Endodermal cell (in vitro differentiated cells): Measurements from ENCODE around the gene GNAS-AS1. TPM values are rescaled to one million over a fixed set of nuclear protein-coding genes. Genes with fewer than 3 reads are reported as not detected.

Experiments
- DNase-seq: peaks from one replicate; pipeline ENCODE4 v3.0.0-alpha.2; 2017
- H3K27ac ChIP-seq: 2 replicates; pipeline ENCODE4 v1.5.1; 2013; ENCODE audit warnings: mild to moderate bottlenecking, low read depth, low read length, moderate library complexity
- H3K27me3 ChIP-seq: 2 replicates; pipeline ENCODE4 v1.6.1; 2013; ENCODE audit warnings: mild to moderate bottlenecking, low read length, moderate library complexity; ENCODE audit not compliant: insufficient read depth, control insufficient read depth, poor library complexity, severe bottlenecking
- H3K36me3 ChIP-seq: 2 replicates; pipeline ENCODE4 v1.7.0; 2013; ENCODE audit warnings: mild to moderate bottlenecking, low read length, moderate library complexity; ENCODE audit not compliant: control insufficient read depth, insufficient read depth
- H3K4me1 ChIP-seq: one replicate; pipeline ENCODE4 v1.7.0; 2013; ENCODE audit warnings: low read length; ENCODE audit not compliant: control insufficient read depth, insufficient read depth
- H3K4me3 ChIP-seq: 2 replicates; pipeline ENCODE4 v1.5.1; 2013; ENCODE audit warnings: mild to moderate bottlenecking, low read length, moderate library complexity
- H3K9ac ChIP-seq: 2 replicates; pipeline ENCODE4 v1.6.1; 2013; ENCODE audit warnings: mild to moderate bottlenecking, low read length, moderate library complexity; ENCODE audit not compliant: poor library complexity, severe bottlenecking; ENCODE audit errors: extremely low read depth
- H3K9me3 ChIP-seq: 2 replicates; pipeline ENCODE4 v1.6.1; 2013; ENCODE audit warnings: mild to moderate bottlenecking, low read length, moderate library complexity; ENCODE audit not compliant: control insufficient read depth
- H3K27ac Mint-ChIP-seq: 2 replicates; pipeline ENCODE4 v1.8.0; 2020; ENCODE audit warnings: mixed read lengths
- H3K27me3 Mint-ChIP-seq: 2 replicates; pipeline ENCODE4 v1.8.0; 2021; ENCODE audit warnings: mild to moderate bottlenecking, mixed read lengths; ENCODE audit not compliant: insufficient read depth
- H3K36me3 Mint-ChIP-seq: 2 replicates; pipeline ENCODE4 v1.8.0; 2020; ENCODE audit warnings: low read depth, mixed read lengths
- H3K4me1 Mint-ChIP-seq: 2 replicates; pipeline ENCODE4 v1.8.0; 2020; ENCODE audit warnings: mixed read lengths
- H3K4me3 Mint-ChIP-seq: 2 replicates; pipeline ENCODE4 v1.8.0; 2020; ENCODE audit warnings: mild to moderate bottlenecking, moderate library complexity, mixed read lengths
- H3K9me3 Mint-ChIP-seq: 2 replicates; pipeline ENCODE4 v1.8.0; 2020; ENCODE audit warnings: mild to moderate bottlenecking, mixed read lengths
- WGBS, 2 experiments: methylation state at CpG; one replicate each; pipeline versions ENCODE4 v1.1.5 to v1.1.7; 2013; ENCODE audit warnings: missing lambda C conversion rate in 2 of 2, mixed read lengths in 1 of 2; ENCODE audit not compliant: insufficient coverage in 1 of 2, insufficient read length in 1 of 2; 5-methylcytosine and 5-hydroxymethylcytosine counted together
- total RNA-seq, 2 donors: library from RNA; stranded (reverse); fragmentation: NEBNext Ultra II Directional in 1 of 2; extraction: Animal tissue kit (Norgen Biotek cat#: 25700) in 1 of 2; gene quantifications; 2 replicates in 1 of 2; 3 replicates in 1 of 2; pipeline ENCODE4 v1.2.1, GENCODE V29; 2021
- TF ChIP-seq, protein P1 (sequence below): fragments of 200-600 bp; sonication (generic); conservative IDR thresholded peaks from 2 replicates; pipeline ENCODE4 v1.5.0; 2021; ENCODE audit warnings: antibody characterized with exemption, mild to moderate bottlenecking

GNAS-AS1 gene
- total RNA-seq, 2 donors from 2014 or later: 9.3 to 9.7 TPM

DNA sequence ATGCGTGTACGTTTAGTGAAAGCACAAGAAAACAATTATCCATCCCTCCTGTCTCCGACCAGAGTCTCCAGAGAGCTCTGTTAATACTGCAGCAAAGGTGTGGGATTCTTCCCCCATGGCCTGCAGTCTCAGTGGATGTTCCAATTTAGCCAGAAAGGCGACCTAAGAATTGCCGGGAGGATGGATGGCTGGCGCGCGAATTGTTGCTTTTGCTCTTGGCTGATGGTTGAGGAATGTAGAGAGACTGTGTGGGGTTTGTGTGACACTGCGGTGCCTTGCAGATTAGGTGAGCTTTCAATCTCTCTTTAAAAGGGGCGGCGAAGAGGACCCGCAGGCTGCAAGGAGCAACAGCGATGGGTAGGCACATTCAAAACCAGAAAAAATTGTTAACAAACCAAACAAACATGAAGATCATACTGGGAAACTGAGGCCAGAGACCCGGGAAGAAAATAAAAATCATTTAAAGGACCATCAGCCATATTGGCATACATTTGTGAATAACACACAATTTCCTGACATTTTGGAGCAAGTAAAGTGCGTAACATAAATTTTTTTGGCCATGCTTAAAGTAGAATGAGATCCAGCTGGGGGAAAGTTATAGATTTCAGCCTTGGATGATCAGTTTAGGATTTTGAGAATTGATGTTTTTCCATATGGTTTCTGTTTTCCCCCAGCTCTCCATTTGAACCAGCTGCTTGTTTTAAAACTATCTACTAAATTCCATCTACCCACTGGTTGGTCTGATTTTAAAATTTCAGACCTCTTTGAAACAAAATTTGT lies 48.1 kb upstream of the GNAS-AS1 start:
- Histone ChIP-seq H3K9ac (no peak overlapping the region), H3K4me3 (peak overlapping the region; percentile 34), H3K36me3 (peaks cover 77% of the 10 kb centered on the region), H3K9me3 (no peaks in the 10 kb centered on the region), H3K27ac (peak overlapping the region; percentile 8), H3K4me1 (peaks cover 29% of the 10 kb centered on the region), H3K27me3 (no peaks in the 10 kb centered on the region)
- TF ChIP-seq, protein P1, sequence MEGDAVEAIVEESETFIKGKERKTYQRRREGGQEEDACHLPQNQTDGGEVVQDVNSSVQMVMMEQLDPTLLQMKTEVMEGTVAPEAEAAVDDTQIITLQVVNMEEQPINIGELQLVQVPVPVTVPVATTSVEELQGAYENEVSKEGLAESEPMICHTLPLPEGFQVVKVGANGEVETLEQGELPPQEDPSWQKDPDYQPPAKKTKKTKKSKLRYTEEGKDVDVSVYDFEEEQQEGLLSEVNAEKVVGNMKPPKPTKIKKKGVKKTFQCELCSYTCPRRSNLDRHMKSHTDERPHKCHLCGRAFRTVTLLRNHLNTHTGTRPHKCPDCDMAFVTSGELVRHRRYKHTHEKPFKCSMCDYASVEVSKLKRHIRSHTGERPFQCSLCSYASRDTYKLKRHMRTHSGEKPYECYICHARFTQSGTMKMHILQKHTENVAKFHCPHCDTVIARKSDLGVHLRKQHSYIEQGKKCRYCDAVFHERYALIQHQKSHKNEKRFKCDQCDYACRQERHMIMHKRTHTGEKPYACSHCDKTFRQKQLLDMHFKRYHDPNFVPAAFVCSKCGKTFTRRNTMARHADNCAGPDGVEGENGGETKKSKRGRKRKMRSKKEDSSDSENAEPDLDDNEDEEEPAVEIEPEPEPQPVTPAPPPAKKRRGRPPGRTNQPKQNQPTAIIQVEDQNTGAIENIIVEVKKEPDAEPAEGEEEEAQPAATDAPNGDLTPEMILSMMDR: no peak
- 90 to 94% methylated on average over 12 to 15 of the region's 15 CpGs for WGBS, 2 experiments
- Mint-ChIP-seq H3K27me3 (no peaks in the 10 kb centered on the region), H3K4me3 (no peak overlapping the region), H3K4me1 (peaks cover 70% of the 10 kb centered on the region), H3K36me3 (peaks cover 57% of the 10 kb centered on the region), H3K9me3 (no peaks in the 10 kb centered on the region), H3K27ac (peak overlapping the region; percentile 22)
- no peak for DNase-seq

GRCh38 chr20:58897488-58897887 lies 46.8 kb upstream of the GNAS-AS1 start:
- H3K9me3 Mint-ChIP-seq: no peaks in the 10 kb centered on the region
- WGBS, 2 experiments: 93 to 95% methylated on average over 3 to 4 of the region's 4 CpGs
- no peak for DNase-seq
- Histone ChIP-seq H3K9me3 (no peaks in the 10 kb centered on the region), H3K4me1 (peaks cover 34% of the 10 kb centered on the region), H3K9ac (no peak overlapping the region), H3K36me3 (peaks cover 68% of the 10 kb centered on the region), H3K27ac (no peak overlapping the region), H3K4me3 (no peak overlapping the region), H3K27me3 (no peaks in the 10 kb centered on the region)
- H3K36me3 Mint-ChIP-seq: peaks cover 47% of the 10 kb centered on the region
- peaks cover 75% of the 10 kb centered on the region for H3K4me1 Mint-ChIP-seq
- no peaks in the 10 kb centered on the region for H3K27me3 Mint-ChIP-seq
- TF ChIP-seq, protein P1: no peak
- H3K27ac Mint-ChIP-seq: peak overlapping the region; percentile 76
- no peak overlapping the region for H3K4me3 Mint-ChIP-seq

- no peaks in the 10 kb centered on the region for H3K9me3 Mint-ChIP-seq
- Histone ChIP-seq H3K4me1 (peaks cover 34% of the 10 kb centered on the region), H3K9ac (no peak overlapping the region), H3K36me3 (peaks cover 62% of the 10 kb centered on the region), H3K27ac (no peak overlapping the region), H3K27me3 (no peaks in the 10 kb centered on the region), H3K9me3 (no peaks in the 10 kb centered on the region), H3K4me3 (no peak overlapping the region)
- H3K36me3 Mint-ChIP-seq: peaks cover 41% of the 10 kb centered on the region
- DNase-seq: no peak
- TF ChIP-seq, protein P1: no peak
- H3K27ac Mint-ChIP-seq: peak overlapping the region; percentile 74
- no peaks in the 10 kb centered on the region for H3K27me3 Mint-ChIP-seq
- H3K4me3 Mint-ChIP-seq: peak overlapping the region; percentile 90
- WGBS, 2 experiments: 95 to 100% methylated on average over 2 of the region's 3 CpGs
- peaks cover 74% of the 10 kb centered on the region for H3K4me1 Mint-ChIP-seq
Measured at GRCh38 chr20:58896820-58897219, 46.1 kb upstream of the GNAS-AS1 start.
